HFFc6 (cell line): ENCODE measurements around the gene POLE2. TPM values are rescaled to one million over a fixed set of nuclear protein-coding genes. Genes with fewer than 3 reads are reported as not detected.
A peak's percentile ranks its signal among the peaks of the same experiment; 100 is the strongest.
"Not testable (repeated sequence)": the region's sequence is repeated elsewhere in the genome, so short reads cannot be mapped to it uniquely, and the experiment has no call there.

Source experiments
- DNase-seq: peaks from one replicate; pipeline ENCODE4 v3.0.0-alpha.2; 2018
- H3K27ac Mint-ChIP-seq: 2 replicates; pipeline ENCODE4 v1.8.0; 2020; ENCODE audit warnings: mild to moderate bottlenecking, mixed read lengths
- H3K27me3 Mint-ChIP-seq: 2 replicates; pipeline ENCODE4 v1.8.0; 2021; ENCODE audit warnings: mild to moderate bottlenecking, moderate library complexity, mixed read lengths; ENCODE audit not compliant: insufficient read depth
- H3K36me3 Mint-ChIP-seq: 2 replicates; pipeline ENCODE4 v1.8.0; 2021; ENCODE audit warnings: low read depth, mixed read lengths
- H3K4me1 Mint-ChIP-seq: 2 replicates; pipeline ENCODE4 v1.8.0; 2020; ENCODE audit warnings: low read depth, mixed read lengths
- H3K4me3 Mint-ChIP-seq: 2 replicates; pipeline ENCODE4 v1.8.0; 2020; ENCODE audit warnings: mild to moderate bottlenecking, moderate library complexity, mixed read lengths
- H3K9me3 Mint-ChIP-seq: 2 replicates; pipeline ENCODE4 v1.8.0; 2020; ENCODE audit warnings: mild to moderate bottlenecking, mixed read lengths
- CTCF ChIP-seq: fragments of 200-600 bp; sonication (generic); IDR thresholded peaks from 2 replicates; pipeline ENCODE4 v1.5.0; 2021; ENCODE audit warnings: antibody characterized with exemption, mild to moderate bottlenecking
- total RNA-seq, 6 experiments: library from RNA; stranded (reverse); fragmentation: NEBNext Ultra II Directional; extraction: Animal tissue kit (Norgen Biotek cat#: 25700); gene quantifications; 2 replicates in 1 of 6; 3 replicates in 5 of 6; pipeline ENCODE4 v1.2.3, GENCODE V29; 2021

The POLE2 gene
- total RNA-seq, 6 experiments from 2014 or later: 4.5 to 11.6 (median 8.7) TPM

- H3K36me3 Mint-ChIP-seq: peaks cover 27% of the 10 kb centered on the region
- H3K27ac Mint-ChIP-seq: peak overlapping the region; percentile 96
- peak overlapping the region; percentile 99 for H3K4me3 Mint-ChIP-seq
- H3K4me1 Mint-ChIP-seq: peaks cover 54% of the 10 kb centered on the region
- H3K27me3 Mint-ChIP-seq: peaks cover 5% of the 10 kb centered on the region
- no peaks in the 10 kb centered on the region for H3K9me3 Mint-ChIP-seq
- DNase-seq: no peak
- no peak for TF ChIP-seq CTCF
These were observed 65.9 kb downstream of the POLE2 start for GRCh38 chr14:49622022-49622607.

DNA sequence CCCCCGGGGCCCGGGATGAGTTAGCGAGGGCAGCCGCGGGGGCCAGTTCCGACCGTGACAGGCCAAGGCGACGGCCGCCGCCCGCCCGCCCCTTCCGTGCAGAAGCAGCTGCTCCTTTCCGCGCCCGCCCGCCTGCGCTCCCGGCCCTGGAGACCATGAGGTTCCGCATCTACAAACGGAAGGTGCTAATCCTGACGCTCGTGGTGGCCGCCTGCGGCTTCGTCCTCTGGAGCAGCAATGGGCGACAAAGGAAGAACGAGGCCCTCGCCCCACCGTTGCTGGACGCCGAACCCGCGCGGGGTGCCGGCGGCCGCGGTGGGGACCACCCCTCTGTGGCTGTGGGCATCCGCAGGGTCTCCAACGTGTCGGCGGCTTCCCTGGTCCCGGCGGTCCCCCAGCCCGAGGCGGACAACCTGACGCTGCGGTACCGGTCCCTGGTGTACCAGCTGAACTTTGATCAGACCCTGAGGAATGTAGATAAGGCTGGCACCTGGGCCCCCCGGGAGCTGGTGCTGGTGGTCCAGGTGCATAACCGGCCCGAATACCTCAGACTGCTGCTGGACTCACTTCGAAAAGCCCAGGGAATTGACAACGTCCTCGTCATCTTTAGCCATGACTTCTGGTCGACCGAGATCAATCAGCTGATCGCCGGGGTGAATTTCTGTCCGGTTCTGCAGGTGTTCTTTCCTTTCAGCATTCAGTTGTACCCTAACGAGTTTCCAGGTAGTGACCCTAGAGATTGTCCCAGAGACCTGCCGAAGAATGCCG, 66.7 kb downstream of the POLE2 start:
- peaks cover 8% of the 10 kb centered on the region for H3K27me3 Mint-ChIP-seq
- no peaks in the 10 kb centered on the region for H3K9me3 Mint-ChIP-seq
- peak overlapping the region; percentile 96 for H3K27ac Mint-ChIP-seq
- peak; percentile 40 for DNase-seq
- H3K36me3 Mint-ChIP-seq: peaks cover 30% of the 10 kb centered on the region
- peak overlapping the region; percentile 99 for H3K4me3 Mint-ChIP-seq
- TF ChIP-seq CTCF: no peak
- H3K4me1 Mint-ChIP-seq: peaks cover 61% of the 10 kb centered on the region

- peaks cover 61% of the 10 kb centered on the region for H3K4me1 Mint-ChIP-seq
- H3K9me3 Mint-ChIP-seq: no peaks in the 10 kb centered on the region
- peaks cover 8% of the 10 kb centered on the region for H3K27me3 Mint-ChIP-seq
- H3K4me3 Mint-ChIP-seq: peak within 1 kb of the TSS; percentile 99
- peak; percentile 99 for DNase-seq
- peak; percentile 53 for TF ChIP-seq CTCF
- H3K27ac Mint-ChIP-seq: peak within 1 kb of the TSS; percentile 96
- H3K36me3 Mint-ChIP-seq: peaks cover 36% of the 10 kb centered on the region
These were observed 67.6 kb downstream of the POLE2 start, which contains the start of the genes MGAT2 and RPL36AL for GRCh38 chr14:49620182-49621113. Gene MGAT2 (plus strand): TSS chr14:49620799. CDS start chr14:49621269, 470 bp downstream. Gene RPL36AL (minus strand): TSS chr14:49620626. CDS start chr14:49619104, 1,522 bp downstream.

GRCh38 chr14:49619730-49620129, 68.3 kb downstream of the POLE2 start:
- peaks cover 36% of the 10 kb centered on the region for H3K36me3 Mint-ChIP-seq
- TF ChIP-seq CTCF: no peak
- peaks cover 56% of the 10 kb centered on the region for H3K4me1 Mint-ChIP-seq
- peak overlapping the region; percentile 96 for H3K27ac Mint-ChIP-seq
- peaks cover 8% of the 10 kb centered on the region for H3K27me3 Mint-ChIP-seq
- DNase-seq: no peak
- H3K9me3 Mint-ChIP-seq: no peaks in the 10 kb centered on the region
- peak overlapping the region; percentile 99 for H3K4me3 Mint-ChIP-seq

GRCh38 chr14:49619273-49619672, 68.7 kb downstream of the POLE2 start:
- peaks cover 36% of the 10 kb centered on the region for H3K36me3 Mint-ChIP-seq
- not testable (repeated sequence) for DNase-seq, H3K27me3 Mint-ChIP-seq, H3K9me3 Mint-ChIP-seq
- H3K4me1 Mint-ChIP-seq: peaks cover 52% of the 10 kb centered on the region
- H3K27ac Mint-ChIP-seq: peak overlapping the region; percentile 96
- H3K4me3 Mint-ChIP-seq: peak overlapping the region; percentile 99
